Adrenal gland (tissue), 12 donors: ENCODE measurements around the gene TTLL11. TPM values are rescaled to one million over a fixed set of nuclear protein-coding genes. Genes with fewer than 3 reads are reported as not detected.
A peak's percentile ranks its signal among the peaks of the same experiment; 100 is the strongest.

ENCODE experiments used
- DNase-seq, 7 donors: peaks; one replicate each; pipeline ENCODE4 v3.0.0-alpha.2; 2019 to 2020
- H3K27ac ChIP-seq, 5 donors: fragments of 200-600 bp; sonication (generic) in 4 of 5; 1 replicate in 3 of 5; 2 replicates in 2 of 5; pipeline versions ENCODE4 v1.5.1 to v1.8.0; 2016 to 2020; ENCODE audit warnings: mild to moderate bottlenecking in 1 of 5
- H3K27me3 ChIP-seq: fragments of 200-600 bp; 2 replicates; pipeline ENCODE4 v1.8.0; 2021
- H3K36me3 ChIP-seq, 2 donors: fragments of 200-600 bp; replicated peaks in 1 of 2; 1 replicate in 1 of 2; 2 replicates in 1 of 2; pipeline versions ENCODE4 v1.5.1 to v1.8.0; 2018 to 2022
- H3K4me1 ChIP-seq, 2 donors: fragments of 200-600 bp; replicated peaks in 1 of 2; 1 replicate in 1 of 2; 2 replicates in 1 of 2; pipeline versions ENCODE4 v1.5.1 to v1.8.0; 2018 to 2021
- H3K4me3 ChIP-seq, 4 donors: fragments of 200-600 bp; sonication (generic) in 3 of 4; one replicate each; pipeline ENCODE4 v1.5.1; 2016 to 2018
- H3K9me3 ChIP-seq, 3 donors: fragments of 200-600 bp; sonication (generic) in 1 of 3; replicated peaks in 1 of 3; 1 replicate in 2 of 3; 2 replicates in 1 of 3; pipeline versions ENCODE4 v1.5.1 to v1.8.0; 2016 to 2021
- POLR2A ChIP-seq, 2 donors: fragments of 450-650 bp; IDR thresholded peaks; one replicate each; pipeline ENCODE4 v1.6.1; 2017; ENCODE audit warnings: antibody characterized with exemption in 2 of 2, mild to moderate bottlenecking in 2 of 2, moderate library complexity in 1 of 2
- WGBS, 4 donors: extraction: QIAGEN DNeasy Blood & Tissue Kit in 2 of 4; methylation state at CpG; one replicate each; pipeline versions ENCODE4 v1.1.5 to v1.1.7; 2013 to 2017; 5-methylcytosine and 5-hydroxymethylcytosine counted together
- intact Hi-C, 2 donors: fragments of 100-400 bp; cut with DNase I; formaldehyde crosslinking; loops; one replicate each; pipeline versions ENCODE4 v1.14.1 to v1.15.0; 2022 to 2023
- polyA plus RNA-seq, 3 donors: library from polyadenylated mRNA; stranded (reverse); fragments of 200-250 nt in 2 of 3; fragments of 350-450 nt in 1 of 3; fragmentation: Illumina TruSeq in 1 of 3; extraction: RNeasy Lipid Tissue Mini Kit (QIAGEN cat#74804) in 1 of 3; gene quantifications; one replicate each; pipeline ENCODE4 v1.2.3, GENCODE V29; 2013 to 2014
- total RNA-seq, 9 donors: library from RNA; depleted of rRNA in 4 of 9; stranded (reverse); fragments of >200 nt in 4 of 9; fragments of 120-200 nt in 1 of 9; fragmentation: NEBNext Ultra II Directional in 1 of 9; extraction: Animal tissue kit (Norgen Biotek cat#: 25700) in 1 of 9; gene quantifications; one replicate each; pipeline versions ENCODE4 v1.1.0 to v1.2.4, GENCODE V29; 2013 to 2023
- TF ChIP-seq, protein P1 (sequence below), 6 experiments: fragments of 450-650 bp in 4 of 6; fragments of 200-600 bp in 2 of 6; sonication (generic) in 1 of 6; IDR thresholded peaks; 1 replicate in 5 of 6; 2 replicates in 1 of 6; pipeline versions ENCODE4 v1.5.1 to v1.8.0; 2016 to 2021; ENCODE audit warnings: antibody characterized with exemption in 6 of 6, mild to moderate bottlenecking in 2 of 6, moderate library complexity in 1 of 6
- donor health status: healthy with polysubstance abuse.
- donor health status: Bipolar disorder and iron deficiency.
- donor health status: DM: yes; HTN: yes; CAD: no.
- donor health status: DM: no; HTN: no; CAD: no.
- donor health status: DM: no; HTN: no; CAD: no.
- donor health status: DM: yes; HTN: yes; CAD: no.

The TTLL11 gene
- total and polyA plus RNA-seq, 12 donors: 4.8 to 30.9 (median 13.7) TPM

DNA sequence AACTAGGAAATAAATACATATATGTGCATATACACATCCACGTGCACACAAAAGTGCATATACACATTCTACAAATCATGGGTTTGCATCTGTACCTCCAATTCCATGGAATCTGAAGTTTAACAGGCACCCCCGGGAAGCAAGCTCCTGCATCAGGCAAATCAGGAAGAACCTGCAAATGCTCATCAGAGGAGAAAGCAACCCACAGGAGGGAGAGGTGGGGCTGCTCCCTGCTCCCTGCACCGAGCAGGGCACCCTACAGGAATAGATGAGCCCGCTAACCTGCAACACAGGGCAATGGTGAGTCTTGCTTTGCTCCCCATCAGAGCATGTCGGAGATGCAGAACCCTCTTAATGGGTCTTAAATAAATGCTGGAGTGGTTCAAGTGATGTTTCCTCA lies 290.4 kb downstream of the TTLL11 start:
- no peak for TF ChIP-seq POLR2A (IDR thresholded peaks at IDR 0.05)
- TF ChIP-seq, protein P1, sequence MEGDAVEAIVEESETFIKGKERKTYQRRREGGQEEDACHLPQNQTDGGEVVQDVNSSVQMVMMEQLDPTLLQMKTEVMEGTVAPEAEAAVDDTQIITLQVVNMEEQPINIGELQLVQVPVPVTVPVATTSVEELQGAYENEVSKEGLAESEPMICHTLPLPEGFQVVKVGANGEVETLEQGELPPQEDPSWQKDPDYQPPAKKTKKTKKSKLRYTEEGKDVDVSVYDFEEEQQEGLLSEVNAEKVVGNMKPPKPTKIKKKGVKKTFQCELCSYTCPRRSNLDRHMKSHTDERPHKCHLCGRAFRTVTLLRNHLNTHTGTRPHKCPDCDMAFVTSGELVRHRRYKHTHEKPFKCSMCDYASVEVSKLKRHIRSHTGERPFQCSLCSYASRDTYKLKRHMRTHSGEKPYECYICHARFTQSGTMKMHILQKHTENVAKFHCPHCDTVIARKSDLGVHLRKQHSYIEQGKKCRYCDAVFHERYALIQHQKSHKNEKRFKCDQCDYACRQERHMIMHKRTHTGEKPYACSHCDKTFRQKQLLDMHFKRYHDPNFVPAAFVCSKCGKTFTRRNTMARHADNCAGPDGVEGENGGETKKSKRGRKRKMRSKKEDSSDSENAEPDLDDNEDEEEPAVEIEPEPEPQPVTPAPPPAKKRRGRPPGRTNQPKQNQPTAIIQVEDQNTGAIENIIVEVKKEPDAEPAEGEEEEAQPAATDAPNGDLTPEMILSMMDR (IDR thresholded peaks at IDR 0.05): no peak
- WGBS, 4 donors: 83 to 92% (median 88%) methylated on average over 5 of the region's 5 CpGs
- no peaks in the 10 kb centered on the region for H3K27me3 ChIP-seq
- H3K4me3 ChIP-seq: no peak overlapping the region
- no peak for DNase-seq
- H3K9me3 ChIP-seq: peaks cover 0 to 4% (median 0%) of the 10 kb centered on the region in 3 donors
- H3K36me3 ChIP-seq: no peaks in the 10 kb centered on the region
- intact Hi-C loops: no loop called here
- H3K27ac ChIP-seq: no peak overlapping the region
- H3K4me1 ChIP-seq: no peaks in the 10 kb centered on the region

- no peaks in the 10 kb centered on the region for H3K36me3 ChIP-seq
- intact Hi-C loops: no loop called here
- no peaks in the 10 kb centered on the region for H3K27me3 ChIP-seq
- no peak overlapping the region for H3K4me3 ChIP-seq
- 51 to 64% (median 55%) methylated on average over 3 of the region's 3 CpGs for WGBS, 4 donors
- no peak overlapping the region for H3K27ac ChIP-seq
- no peaks in the 10 kb centered on the region for H3K4me1 ChIP-seq
- DNase-seq: no peak
- TF ChIP-seq, protein P1 (IDR thresholded peaks at IDR 0.05): no peak
- no peak for TF ChIP-seq POLR2A (IDR thresholded peaks at IDR 0.05)
- H3K9me3 ChIP-seq: peaks cover 0 to 4% (median 0%) of the 10 kb centered on the region in 3 donors
These were observed 291.5 kb downstream of the TTLL11 start for GRCh38 chr9:121801579-121801978.

DNA sequence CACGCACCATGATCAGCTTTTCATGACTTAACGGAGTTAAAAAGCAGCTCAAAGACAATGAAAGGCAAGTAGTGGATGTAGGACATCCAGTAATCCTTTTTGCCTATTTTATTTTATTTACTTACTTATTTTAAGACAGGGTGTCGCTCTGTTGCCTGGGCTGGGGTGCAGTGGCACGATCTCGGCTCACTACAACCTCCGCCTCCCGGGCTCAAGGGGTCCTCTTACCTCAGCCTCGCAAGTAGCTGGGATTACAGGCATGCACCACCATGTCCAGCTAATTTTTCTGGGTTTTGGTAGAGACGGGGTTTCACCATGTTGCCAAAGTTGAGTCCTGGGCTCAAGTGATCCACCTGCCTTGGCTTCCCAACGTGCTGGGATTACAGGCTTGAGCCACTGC lies 292.7 kb downstream of the TTLL11 start:
- intact Hi-C loops: no loop called here
- TF ChIP-seq POLR2A (IDR thresholded peaks at IDR 0.05): no peak
- TF ChIP-seq, protein P1 (IDR thresholded peaks at IDR 0.05): no peak
- no peaks in the 10 kb centered on the region for H3K27me3 ChIP-seq
- H3K27ac ChIP-seq: no peak overlapping the region
- no peaks in the 10 kb centered on the region for H3K36me3 ChIP-seq
- 90 to 95% (median 92%) methylated on average over 10 of the region's 10 CpGs for WGBS, 4 donors
- H3K4me3 ChIP-seq: no peak overlapping the region
- DNase-seq: no peak
- peaks cover 0 to 4% (median 0%) of the 10 kb centered on the region in 3 donors for H3K9me3 ChIP-seq
- H3K4me1 ChIP-seq: no peaks in the 10 kb centered on the region

DNA sequence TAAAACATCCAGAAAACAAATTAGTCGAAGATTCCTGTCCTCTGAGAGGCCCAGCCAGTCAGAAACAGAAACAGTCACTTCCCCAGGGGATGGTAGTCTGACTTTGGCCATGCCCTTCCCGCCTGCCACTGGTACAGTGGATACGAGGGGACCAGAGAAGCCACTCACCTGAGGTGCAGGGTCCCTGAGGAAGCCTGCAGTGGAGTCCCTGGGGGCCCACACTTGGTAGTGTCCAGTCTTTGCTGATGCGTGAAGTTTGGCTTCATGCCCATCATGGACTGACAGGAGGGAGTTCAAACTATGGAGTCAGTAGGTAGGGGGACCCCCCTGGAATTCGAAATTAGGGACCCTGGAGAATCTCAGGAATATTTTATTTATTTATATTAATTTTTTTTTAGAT lies 294.2 kb downstream of the TTLL11 start:
- peak in 1 of 7 donors; percentile 45 for DNase-seq
- H3K27ac ChIP-seq: no peak overlapping the region
- TF ChIP-seq, protein P1 (IDR thresholded peaks at IDR 0.05): no peak
- TF ChIP-seq POLR2A (IDR thresholded peaks at IDR 0.05): no peak
- no peaks in the 10 kb centered on the region for H3K4me1 ChIP-seq
- 71 to 79% (median 73%) methylated on average over 5 of the region's 5 CpGs for WGBS, 4 donors
- no peaks in the 10 kb centered on the region for H3K36me3 ChIP-seq
- H3K27me3 ChIP-seq: no peaks in the 10 kb centered on the region
- intact Hi-C loops: no loop called here
- H3K9me3 ChIP-seq: no peaks in the 10 kb centered on the region
- no peak overlapping the region for H3K4me3 ChIP-seq
